Inflammatory macrophage (primary cell): ENCODE results near the gene ABI3.
"Not testable (repeated sequence)": the region's sequence is repeated elsewhere in the genome, so short reads cannot be mapped to it uniquely, and the experiment has no call there.

ENCODE experiments used
- DNase-seq, 2 donors: peaks; one replicate each; pipeline ENCODE4 v3.0.0-alpha.2; 2020 to 2022

ABI3 gene

GRCh38 chr17:49254066-49254465, 43.6 kb downstream of the ABI3 start:
- no peak for DNase-seq

DNA sequence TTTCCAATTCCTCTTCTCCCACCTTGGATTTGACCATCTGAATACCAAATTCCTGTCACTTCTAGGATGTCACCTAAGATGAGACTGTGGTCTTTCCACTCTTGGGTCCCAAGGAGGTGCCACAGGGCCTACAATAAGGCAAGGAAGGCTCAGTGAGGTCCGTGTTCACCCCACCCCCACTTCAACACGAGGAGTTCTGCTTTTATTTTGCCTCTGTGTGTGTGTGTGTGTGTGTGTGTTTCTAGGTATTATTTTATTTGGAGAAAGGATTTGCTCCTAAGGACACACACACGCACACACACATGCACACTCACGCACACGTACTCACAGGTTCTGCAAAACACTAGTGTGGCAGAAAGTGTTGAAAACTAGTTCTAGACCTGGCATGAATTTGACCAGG, 44.6 kb downstream of the ABI3 start:
- DNase-seq, result peak; percentile 17 to 29

- DNase-seq, result no peak
Measured at GRCh38 chr17:49258394-49258793, 47.9 kb downstream of the ABI3 start.

GRCh38 chr17:49259663-49260010, 49.1 kb downstream of the ABI3 start:
- no peak for DNase-seq

GRCh38 chr17:49260011-49260816, 49.7 kb downstream of the ABI3 start:
- DNase-seq, result peak; percentile 73 to 94

- DNase-seq, result no peak
Measured at GRCh38 chr17:49260817-49261291, 50.3 kb downstream of the ABI3 start.

DNA sequence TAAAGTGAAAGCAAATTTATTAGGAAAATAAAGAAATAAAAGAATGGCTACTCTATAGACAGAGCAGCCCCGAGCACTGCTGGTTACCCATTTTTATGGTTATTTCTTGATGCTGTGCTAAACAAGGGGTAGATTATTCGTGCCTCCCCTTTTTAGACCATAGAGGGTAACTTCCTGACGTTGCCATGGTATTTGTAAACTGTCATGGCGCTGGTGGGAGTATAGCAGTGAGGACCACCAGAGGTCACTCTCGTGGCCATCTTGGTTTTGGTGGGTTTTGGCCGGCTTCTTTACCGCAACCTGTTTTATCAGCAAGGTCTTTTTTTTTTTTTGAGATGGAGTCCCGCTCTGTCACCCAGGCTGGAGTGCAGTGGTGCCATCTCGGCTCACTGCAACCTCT, 51.0 kb downstream of the ABI3 start:
- not testable (repeated sequence) for DNase-seq

- no peak for DNase-seq
Measured at GRCh38 chr17:49266233-49266632, 55.7 kb downstream of the ABI3 start.

DNA sequence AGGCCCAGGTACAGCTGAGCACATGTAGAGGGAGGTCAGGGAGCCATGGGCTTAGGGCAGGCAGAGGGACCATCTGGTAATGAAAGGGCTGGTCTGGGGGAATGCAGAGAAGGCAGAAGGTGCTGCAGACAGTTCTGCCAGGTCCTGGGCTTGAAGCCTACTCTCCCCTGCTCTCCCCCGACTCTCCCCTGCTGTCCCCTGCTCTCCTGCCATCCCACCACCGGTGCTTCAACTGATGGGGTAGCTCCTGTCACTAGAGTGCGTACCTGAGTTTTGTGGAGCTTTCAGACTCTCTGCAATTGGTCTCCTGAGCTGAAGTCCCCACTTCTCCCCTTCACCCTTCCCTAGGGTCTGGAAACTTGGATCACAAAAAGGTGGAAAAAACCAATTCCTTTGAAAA, 57.4 kb downstream of the ABI3 start:
- no peak for DNase-seq

- DNase-seq, result no peak
Measured at GRCh38 chr17:49269356-49269755, 58.8 kb downstream of the ABI3 start.
